HCT116 (cell line): Measurements from ENCODE around the gene ZC3H8. TPM values are rescaled to one million over a fixed set of nuclear protein-coding genes. Genes with fewer than 3 reads are reported as not detected.

Experiments
- ATAC-seq: fragments of 200-7000 bp; cut with Tn5 transposase; 2 replicates; pipeline ENCODE4 v1.9.1; 2020; ENCODE audit warnings: mild to moderate bottlenecking, moderate library complexity
- BruUV-seq: library from RNA; stranded (reverse); fragments of 400-500 nt; replicated peaks from 2 replicates; lab custom pipeline; 2021; lab: Mats Ljungman, UMichigan
- CTCF ChIA-PET: fragments of 300-600 bp; sonication (Branson Sonifier 250); formaldehyde crosslinking; loops from one replicate; lab custom pipeline; 2021; ENCODE audit warnings: antibody characterized with exemption; lab: Charles Lee
- POLR2A ChIA-PET: fragments of 300-600, 350-600 bp; sonication (Branson Sonifier 250); formaldehyde crosslinking; loops from one replicate; lab custom pipeline; 2021; ENCODE audit warnings: antibody characterized with exemption; lab: Charles Lee
- RAD21 ChIA-PET, 2 experiments: fragments of 300-600 bp; sonication (Branson Sonifier 250); formaldehyde crosslinking; loops; one replicate each; lab custom pipeline; 2023; ENCODE audit warnings: low total read pairs in 2 of 2; ENCODE audit not compliant: uncharacterized antibody in 2 of 2, unreplicated experiment in 2 of 2, low non-redundant PET in 1 of 2; lab: Charles Lee
- DNase-seq: peaks from one replicate; pipeline ENCODE4 v3.0.0-alpha.2; 2010; ENCODE audit warnings: low read depth, low spot score
- H2AFZ ChIP-seq: fragments of 200-600 bp; shearing (Covaris generic), sonication (generic); 2 replicates; pipeline ENCODE4 v1.6.1; 2017; ENCODE audit warnings: low read depth, mixed run types, mixed read lengths, antibody characterized with exemption, low read length; ENCODE audit not compliant: poor library complexity, severe bottlenecking
- H3K27ac ChIP-seq: 2 replicates; pipeline ENCODE4 v1.5.1; 2012; ENCODE audit warnings: low read depth, low read length
- H3K27me3 ChIP-seq: fragments of 200-600 bp; sonication (generic); 2 replicates; pipeline ENCODE4 v1.6.1; 2016; ENCODE audit warnings: mixed run types, low read length, mixed read lengths; ENCODE audit not compliant: insufficient read depth
- H3K36me3 ChIP-seq, 2 experiments: fragments of 200-500 bp in 1 of 2; fragments of 200-600 bp in 1 of 2; sonication (Bioruptor generic) in 1 of 2; sonication (generic) in 1 of 2; 2 replicates each; pipeline versions ENCODE4 v1.5.1 to v1.6.1; 2014 to 2016; ENCODE audit warnings: low read length in 2 of 2, inconsistent platforms in 1 of 2, mixed read lengths in 1 of 2, mixed run types in 1 of 2; ENCODE audit not compliant: insufficient read depth in 2 of 2, control insufficient read depth in 1 of 2
- H3K4me1 ChIP-seq, 2 experiments: fragments of 200-600 bp in 1 of 2; sonication (generic) in 1 of 2; 2 replicates each; pipeline versions ENCODE4 v1.5.1 to v1.6.1; 2012 to 2017; ENCODE audit warnings: low read length in 2 of 2, inconsistent platforms in 1 of 2, mild to moderate bottlenecking in 1 of 2, mixed read lengths in 1 of 2, mixed run types in 1 of 2, moderate library complexity in 1 of 2; ENCODE audit not compliant: insufficient read depth in 2 of 2, control insufficient read depth in 1 of 2
- H3K4me2 ChIP-seq: fragments of 200-600 bp; sonication (generic); 2 replicates; pipeline ENCODE4 v1.6.1; 2017; ENCODE audit warnings: mixed run types, low read length, mixed read lengths
- H3K4me3 ChIP-seq, 2 experiments: fragments of 200-600 bp in 1 of 2; sonication (generic) in 1 of 2; replicated peaks in 1 of 2; 2 replicates each; pipeline ENCODE4 v1.5.1; 2011 to 2016; ENCODE audit warnings: low read length in 2 of 2, control low read depth in 1 of 2, low read depth in 1 of 2, mild to moderate bottlenecking in 1 of 2, mixed read lengths in 1 of 2, mixed run types in 1 of 2
- H3K79me2 ChIP-seq: fragments of 200-600 bp; sonication (generic); 2 replicates; pipeline ENCODE4 v1.6.1; 2017; ENCODE audit warnings: mild to moderate bottlenecking, mixed run types, low read length, moderate library complexity, mixed read lengths; ENCODE audit not compliant: insufficient read depth
- H3K9ac ChIP-seq: fragments of 200-600 bp; sonication (generic); 2 replicates; pipeline ENCODE4 v1.6.1; 2016; ENCODE audit warnings: low read length, mixed read lengths
- H3K9me2 ChIP-seq: fragments of 200-600 bp; sonication (generic), shearing (Covaris generic); 2 replicates; pipeline ENCODE4 v1.6.1; 2017; ENCODE audit warnings: mixed run types, mild to moderate bottlenecking, moderate library complexity; ENCODE audit not compliant: insufficient read depth
- H3K9me3 ChIP-seq, 2 experiments: fragments of 200-500 bp in 1 of 2; fragments of 200-600 bp in 1 of 2; sonication (Bioruptor generic) in 1 of 2; sonication (generic) in 1 of 2; 2 replicates each; pipeline ENCODE4 v1.6.1; 2014 to 2017; ENCODE audit warnings: low read length in 2 of 2, mixed read lengths in 2 of 2, inconsistent platforms in 1 of 2, low read depth in 1 of 2, mild to moderate bottlenecking in 1 of 2, mixed run types in 1 of 2, moderate library complexity in 1 of 2; ENCODE audit not compliant: control insufficient read depth in 1 of 2, insufficient read depth in 1 of 2
- H4K20me1 ChIP-seq: fragments of 200-600 bp; sonication (generic), shearing (Covaris generic); 2 replicates; pipeline ENCODE4 v1.6.1; 2017; ENCODE audit warnings: mixed run types, mild to moderate bottlenecking, moderate library complexity; ENCODE audit not compliant: insufficient read depth
- ATF3 ChIP-seq: IDR thresholded peaks from 2 replicates; pipeline ENCODE4 v1.6.1; 2012
- CBX3 ChIP-seq: IDR thresholded peaks from 2 replicates; pipeline ENCODE4 v1.6.1; 2012; ENCODE audit warnings: low read depth
- CEBPB ChIP-seq: IDR thresholded peaks from 2 replicates; pipeline ENCODE4 v1.6.1; 2012; ENCODE audit warnings: low read depth
- EZH2 ChIP-seq: fragments of 200-600 bp; sonication (generic); IDR thresholded peaks from 2 replicates; pipeline ENCODE4 v1.6.1; 2017; ENCODE audit warnings: antibody characterized with exemption, mixed run types
- EZH2phosphoT487 ChIP-seq: fragments of 200-600 bp; IDR thresholded peaks from 2 replicates; pipeline ENCODE4 v1.6.1; 2018; ENCODE audit warnings: antibody characterized with exemption, borderline replicate concordance
- JUND ChIP-seq: IDR thresholded peaks from 2 replicates; pipeline ENCODE4 v1.6.1; 2012
- SIN3A ChIP-seq: IDR thresholded peaks from 2 replicates; pipeline ENCODE4 v1.6.1; 2012; ENCODE audit warnings: low read depth
- SP1 ChIP-seq: IDR thresholded peaks from 2 replicates; pipeline ENCODE4 v1.6.1; 2012; ENCODE audit warnings: low read depth
- SRF ChIP-seq: IDR thresholded peaks from 2 replicates; pipeline ENCODE4 v1.6.1; 2012; ENCODE audit warnings: low read depth
- TCF7L2 ChIP-seq: IDR thresholded peaks from 2 replicates; pipeline ENCODE4 v1.7.0; 2011; ENCODE audit warnings: borderline replicate concordance, inconsistent platforms; ENCODE audit not compliant: insufficient read depth, insufficient read length; ENCODE audit errors: extremely low read depth
- YY1 ChIP-seq: IDR thresholded peaks from 2 replicates; pipeline ENCODE4 v1.6.1; 2011; ENCODE audit warnings: low read length, low read depth, moderate library complexity, mild to moderate bottlenecking; ENCODE audit not compliant: insufficient replicate concordance; ENCODE audit errors: extremely low read depth
- ZBTB33 ChIP-seq: IDR thresholded peaks from 2 replicates; pipeline ENCODE4 v1.6.1; 2011; ENCODE audit warnings: mild to moderate bottlenecking, low read length, moderate library complexity; ENCODE audit not compliant: insufficient replicate concordance; ENCODE audit errors: extremely low read depth
- ZNF274 ChIP-seq: fragments of 200-500 bp; sonication (Bioruptor generic); IDR thresholded peaks from 2 replicates; pipeline ENCODE4 v1.6.1; 2014; ENCODE audit warnings: mild to moderate bottlenecking, low read depth, low read length, inconsistent platforms
- intact Hi-C: fragments of 100-400 bp; cut with micrococcal nuclease; formaldehyde crosslinking; loops from 2 replicates; pipeline ENCODE4 v1.10.0; 2022
- total RNA-seq: library from RNA; stranded (reverse); gene quantifications from one replicate; pipeline ENCODE4 v1.2.1, GENCODE V29; 2021; ENCODE audit not compliant: unreplicated experiment
- TF ChIP-seq, protein P1 (sequence below): IDR thresholded peaks from 2 replicates; pipeline ENCODE4 v1.6.1; 2012; ENCODE audit warnings: low read depth

ZC3H8 gene
- total RNA-seq, 1 experiment from 2014 or later = 13.4 TPM

DNA sequence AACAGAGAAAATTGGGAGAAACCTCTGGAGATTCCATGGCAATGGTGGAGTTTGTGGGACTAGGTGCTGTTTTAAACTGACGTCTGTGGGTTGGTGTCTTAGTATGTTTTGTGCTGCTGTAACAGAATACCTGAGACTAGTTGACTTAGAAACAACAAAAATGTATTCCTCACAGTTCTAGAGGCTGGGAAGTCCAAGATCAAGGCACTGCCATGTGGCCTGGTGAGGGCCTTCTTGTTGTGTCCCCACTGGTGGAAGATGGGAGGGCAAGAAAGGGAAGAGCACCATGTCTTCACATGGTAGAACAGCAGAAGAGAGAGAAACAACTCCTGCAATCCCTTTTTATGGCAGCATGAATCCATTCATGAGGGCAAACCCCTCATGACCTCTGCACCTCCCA lies 13.7 kb upstream of the ZC3H8 start:
- H3K4me3 ChIP-seq = no peak overlapping the region
- DNase-seq (no peak), ATAC-seq (no peak)
- H2AFZ ChIP-seq = peak overlapping the region; percentile 4
- H3K9me3 ChIP-seq = no peaks in the 10 kb centered on the region
- ChIA-PET RAD21 (no interaction called here), CTCF (no interaction called here), POLR2A (no interaction called here)
- BruUV-seq = no TSS peak
- H3K36me3 ChIP-seq = no peaks in the 10 kb centered on the region
- no peaks in the 10 kb centered on the region for H3K9me2 ChIP-seq
- H3K79me2 ChIP-seq = no peaks in the 10 kb centered on the region
- TF ChIP-seq CBX3 (0 out of 2 replicates have a peak, but pooled peaks have one; percentile 16), ATF3 (no peak)
- H3K27ac ChIP-seq = no peak overlapping the region
- H4K20me1 ChIP-seq = no peaks in the 10 kb centered on the region
- intact Hi-C loops = no loop called here
- no peak overlapping the region for H3K4me2 ChIP-seq
- H3K27me3 ChIP-seq = no peaks in the 10 kb centered on the region
- H3K9ac ChIP-seq = no peak overlapping the region
- H3K4me1 ChIP-seq = no peaks in the 10 kb centered on the region

- no peak for DNase-seq
- no peak for TF ChIP-seq SIN3A
- no peak for TF ChIP-seq EZH2phosphoT487
- TF ChIP-seq, protein P1, sequence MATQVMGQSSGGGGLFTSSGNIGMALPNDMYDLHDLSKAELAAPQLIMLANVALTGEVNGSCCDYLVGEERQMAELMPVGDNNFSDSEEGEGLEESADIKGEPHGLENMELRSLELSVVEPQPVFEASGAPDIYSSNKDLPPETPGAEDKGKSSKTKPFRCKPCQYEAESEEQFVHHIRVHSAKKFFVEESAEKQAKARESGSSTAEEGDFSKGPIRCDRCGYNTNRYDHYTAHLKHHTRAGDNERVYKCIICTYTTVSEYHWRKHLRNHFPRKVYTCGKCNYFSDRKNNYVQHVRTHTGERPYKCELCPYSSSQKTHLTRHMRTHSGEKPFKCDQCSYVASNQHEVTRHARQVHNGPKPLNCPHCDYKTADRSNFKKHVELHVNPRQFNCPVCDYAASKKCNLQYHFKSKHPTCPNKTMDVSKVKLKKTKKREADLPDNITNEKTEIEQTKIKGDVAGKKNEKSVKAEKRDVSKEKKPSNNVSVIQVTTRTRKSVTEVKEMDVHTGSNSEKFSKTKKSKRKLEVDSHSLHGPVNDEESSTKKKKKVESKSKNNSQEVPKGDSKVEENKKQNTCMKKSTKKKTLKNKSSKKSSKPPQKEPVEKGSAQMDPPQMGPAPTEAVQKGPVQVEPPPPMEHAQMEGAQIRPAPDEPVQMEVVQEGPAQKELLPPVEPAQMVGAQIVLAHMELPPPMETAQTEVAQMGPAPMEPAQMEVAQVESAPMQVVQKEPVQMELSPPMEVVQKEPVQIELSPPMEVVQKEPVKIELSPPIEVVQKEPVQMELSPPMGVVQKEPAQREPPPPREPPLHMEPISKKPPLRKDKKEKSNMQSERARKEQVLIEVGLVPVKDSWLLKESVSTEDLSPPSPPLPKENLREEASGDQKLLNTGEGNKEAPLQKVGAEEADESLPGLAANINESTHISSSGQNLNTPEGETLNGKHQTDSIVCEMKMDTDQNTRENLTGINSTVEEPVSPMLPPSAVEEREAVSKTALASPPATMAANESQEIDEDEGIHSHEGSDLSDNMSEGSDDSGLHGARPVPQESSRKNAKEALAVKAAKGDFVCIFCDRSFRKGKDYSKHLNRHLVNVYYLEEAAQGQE = no peak
- no peak for TF ChIP-seq CBX3
- no peak for TF ChIP-seq CEBPB
- no peak for TF ChIP-seq SRF
- TF ChIP-seq SP1 = no peak
- TF ChIP-seq EZH2 = no peak
- TF ChIP-seq ZBTB33 = no peak
- no peak for TF ChIP-seq ATF3
- TF ChIP-seq JUND = no peak
- no peak for TF ChIP-seq ZNF274
- TF ChIP-seq TCF7L2 = no peak
- no peak for TF ChIP-seq YY1
- no peak overlapping the region for H3K4me2 ChIP-seq
- H3K4me1 ChIP-seq = peaks cover 0 to 7% of the 10 kb centered on the region in 2 experiments; a peak in 2 of 4 replicates
- no peaks in the 10 kb centered on the region for H3K36me3 ChIP-seq
- H3K27me3 ChIP-seq = no peaks in the 10 kb centered on the region
- no TSS peak for BruUV-seq
- H3K27ac ChIP-seq = no peak overlapping the region
- ChIA-PET RAD21 (no interaction called here), CTCF (no interaction called here), POLR2A (no interaction called here)
- intact Hi-C loops = no loop called here
- H3K9me2 ChIP-seq = no peaks in the 10 kb centered on the region
- H4K20me1 ChIP-seq = no peaks in the 10 kb centered on the region
- no peaks in the 10 kb centered on the region for H3K79me2 ChIP-seq
- no peaks in the 10 kb centered on the region for H3K9me3 ChIP-seq
- ATAC-seq = no peak
- H3K9ac ChIP-seq = no peak overlapping the region
- H2AFZ ChIP-seq = no peak overlapping the region
- H3K4me3 ChIP-seq = no peak overlapping the region
Measured at GRCh38 chr2:112262876-112263275, 8.0 kb upstream of the ZC3H8 start.
